Measurements from ENCODE around the gene PITX1. TPM values are rescaled to one million over a fixed set of nuclear protein-coding genes. Genes with fewer than 3 reads are reported as not detected.

Gene PITX1
- total RNA-seq, 2 donors from 2014 or later = 1.3 to 2.4 TPM

GRCh38 chr5:135060021-135060420 is 26.0 kb upstream of the PITX1 start:
- no peak overlapping the region for H3K4me3 Mint-ChIP-seq
- Histone ChIP-seq H3K27me3 (ENCODE audit: control insufficient read depth, insufficient read depth, low read length, poor library complexity, severe bottlenecking) (peaks cover 23% of the 10 kb centered on the region), H3K27ac (ENCODE audit: low read depth, low read length) (no peak overlapping the region), H3K36me3 (ENCODE audit: control insufficient read depth, insufficient read depth, low read length) (no peaks in the 10 kb centered on the region), H3K9ac (ENCODE audit: extremely low read depth, low read length, poor library complexity, severe bottlenecking) (no peak overlapping the region), H3K4me1 (ENCODE audit: control insufficient read depth, insufficient read depth, low read length) (peaks cover 5% of the 10 kb centered on the region), H3K9me3 (ENCODE audit: control insufficient read depth, low read length) (no peaks in the 10 kb centered on the region), H3K4me3 (ENCODE audit: low read length) (no peak overlapping the region)
- H3K36me3 Mint-ChIP-seq (ENCODE audit: low read depth) = no peaks in the 10 kb centered on the region
- 75 to 80% methylated on average over 2 to 3 of the region's 3 CpGs for WGBS, 2 experiments (ENCODE audit: insufficient coverage in 1 of 2, insufficient read length in 1 of 2)
- no peak for TF ChIP-seq CTCF (conservative IDR thresholded peaks at IDR 0.05)
- peaks cover 40% of the 10 kb centered on the region for H3K27me3 Mint-ChIP-seq (ENCODE audit: insufficient read depth)
- H3K27ac Mint-ChIP-seq = no peak overlapping the region
- no peaks in the 10 kb centered on the region for H3K9me3 Mint-ChIP-seq
- H3K4me1 Mint-ChIP-seq = no peaks in the 10 kb centered on the region
- no peak for DNase-seq

DNA sequence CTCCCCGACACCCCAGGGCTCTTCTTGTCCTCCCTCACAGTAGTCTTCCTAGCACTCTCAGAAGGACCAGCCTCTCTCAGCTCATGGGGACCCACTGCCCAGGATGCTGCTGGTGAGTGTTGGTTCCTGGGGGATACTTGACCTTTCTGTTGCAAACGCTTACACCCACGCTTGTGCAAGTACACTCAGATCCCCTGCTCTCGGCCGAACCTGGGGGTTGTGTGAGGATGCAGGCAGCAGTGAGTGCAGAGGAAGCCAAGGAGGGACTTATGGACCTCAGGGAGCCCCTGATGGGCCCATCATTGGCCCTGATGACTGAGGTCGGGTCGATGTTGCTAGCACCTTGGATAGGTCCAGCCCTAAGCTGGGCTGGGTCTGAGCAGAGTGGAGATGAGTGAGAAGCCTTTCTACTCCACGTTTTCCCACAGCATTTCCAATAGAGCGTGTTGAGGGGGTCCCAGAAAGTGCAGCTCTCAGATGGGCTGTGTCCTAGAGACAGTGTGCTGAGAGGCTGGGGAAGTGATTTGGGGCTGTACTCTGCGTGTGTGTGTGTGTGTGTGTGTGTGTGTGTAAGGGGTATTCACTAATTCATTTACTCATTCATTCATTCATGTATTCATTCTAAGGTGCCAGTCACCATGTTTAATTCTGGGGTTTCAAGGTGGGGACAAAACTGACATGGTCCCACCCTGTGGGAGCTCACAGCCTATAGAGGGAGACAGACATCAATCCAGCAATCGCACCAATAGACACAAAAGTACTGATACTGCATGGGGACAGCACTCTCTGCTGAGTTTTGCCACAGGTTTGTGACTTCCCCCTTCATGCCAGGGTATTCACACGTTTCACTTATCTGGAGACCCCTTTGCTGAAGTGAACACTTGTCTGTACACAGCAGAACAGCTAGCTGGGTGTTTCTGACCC is 25.2 kb upstream of the PITX1 start:
- Mint-ChIP-seq H3K36me3 (ENCODE audit: low read depth) (no peaks in the 10 kb centered on the region), H3K4me1 (no peaks in the 10 kb centered on the region), H3K4me3 (no peak overlapping the region), H3K27me3 (ENCODE audit: insufficient read depth) (peaks cover 45% of the 10 kb centered on the region), H3K9me3 (no peaks in the 10 kb centered on the region), H3K27ac (no peak overlapping the region)
- Histone ChIP-seq H3K27ac (ENCODE audit: low read depth, low read length) (no peak overlapping the region), H3K36me3 (ENCODE audit: control insufficient read depth, insufficient read depth, low read length) (no peaks in the 10 kb centered on the region), H3K9ac (ENCODE audit: extremely low read depth, low read length, poor library complexity, severe bottlenecking) (no peak overlapping the region), H3K27me3 (ENCODE audit: control insufficient read depth, insufficient read depth, low read length, poor library complexity, severe bottlenecking) (peaks cover 30% of the 10 kb centered on the region), H3K4me1 (ENCODE audit: control insufficient read depth, insufficient read depth, low read length) (peaks cover 5% of the 10 kb centered on the region), H3K4me3 (ENCODE audit: low read length) (no peak overlapping the region), H3K9me3 (ENCODE audit: control insufficient read depth, low read length) (no peaks in the 10 kb centered on the region)
- 80 to 85% methylated on average over 6 to 11 of the region's 12 CpGs for WGBS, 2 experiments (ENCODE audit: insufficient coverage in 1 of 2, insufficient read length in 1 of 2)
- DNase-seq = no peak
- TF ChIP-seq CTCF (conservative IDR thresholded peaks at IDR 0.05) = peak; percentile 20

DNA sequence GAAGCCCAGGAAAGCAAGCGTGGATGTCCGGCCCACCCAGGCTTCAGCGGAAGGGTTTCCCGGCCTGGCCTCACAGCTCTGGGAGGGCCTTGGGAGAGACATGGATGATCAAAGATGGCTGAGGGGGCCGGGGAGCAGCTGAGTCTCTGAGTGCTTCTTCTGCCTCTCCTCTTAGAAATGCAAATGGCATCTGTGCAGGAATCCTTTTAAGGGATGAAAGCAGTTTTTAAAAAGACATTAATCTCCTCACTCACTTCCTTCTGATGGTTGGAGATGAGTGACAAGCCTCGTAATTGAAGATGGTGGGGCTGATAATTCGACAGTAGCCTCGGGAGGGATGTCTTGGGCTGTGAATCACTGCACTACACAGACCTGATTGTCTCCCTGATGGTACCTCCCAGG is 24.3 kb upstream of the PITX1 start:
- 72% methylated on average over 7 to 8 of the region's 8 CpGs for WGBS, 2 experiments (ENCODE audit: insufficient coverage in 1 of 2, insufficient read length in 1 of 2)
- no peak overlapping the region for H3K4me3 ChIP-seq (ENCODE audit: low read length)
- H3K9ac ChIP-seq (ENCODE audit: extremely low read depth, low read length, poor library complexity, severe bottlenecking) = no peak overlapping the region
- Mint-ChIP-seq H3K27me3 (ENCODE audit: insufficient read depth) (peaks cover 49% of the 10 kb centered on the region), H3K9me3 (no peaks in the 10 kb centered on the region), H3K4me1 (no peaks in the 10 kb centered on the region), H3K4me3 (no peak overlapping the region), H3K27ac (no peak overlapping the region), H3K36me3 (ENCODE audit: low read depth) (no peaks in the 10 kb centered on the region)
- no peaks in the 10 kb centered on the region for H3K4me1 ChIP-seq (ENCODE audit: control insufficient read depth, insufficient read depth, low read length)
- peaks cover 39% of the 10 kb centered on the region for H3K27me3 ChIP-seq (ENCODE audit: control insufficient read depth, insufficient read depth, low read length, poor library complexity, severe bottlenecking)
- no peak for DNase-seq
- H3K9me3 ChIP-seq (ENCODE audit: control insufficient read depth, low read length) = no peaks in the 10 kb centered on the region
- H3K27ac ChIP-seq (ENCODE audit: low read depth, low read length) = no peak overlapping the region
- no peak for TF ChIP-seq CTCF (conservative IDR thresholded peaks at IDR 0.05)
- H3K36me3 ChIP-seq (ENCODE audit: control insufficient read depth, insufficient read depth, low read length) = no peaks in the 10 kb centered on the region

Data from endodermal cell (in vitro differentiated cells).